Breast epithelium (tissue), 4 donors: ENCODE data around the gene TMEM163. TPM values are rescaled to one million over a fixed set of nuclear protein-coding genes. Genes with fewer than 3 reads are reported as not detected.
A peak's percentile ranks its signal among the peaks of the same experiment; 100 is the strongest.

Experiments used
- DNase-seq, 2 donors: peaks; one replicate each; pipeline ENCODE4 v3.0.0-alpha.2; 2019; ENCODE audit warnings: low spot score in 2 of 2
- H3K27ac ChIP-seq, 2 donors: fragments of 200-600 bp; sonication (generic) in 1 of 2; one replicate each; pipeline ENCODE4 v1.5.1; 2016 to 2019; ENCODE audit warnings: mild to moderate bottlenecking in 1 of 2
- H3K27me3 ChIP-seq, 2 donors: fragments of 200-600 bp; sonication (generic) in 1 of 2; one replicate each; pipeline versions ENCODE4 v1.5.1 to v1.6.0; 2017 to 2019; ENCODE audit warnings: control low read depth in 1 of 2, mild to moderate bottlenecking in 1 of 2
- H3K36me3 ChIP-seq: fragments of 200-600 bp; one replicate; pipeline ENCODE4 v1.5.1; 2019
- H3K4me1 ChIP-seq, 2 donors: fragments of 200-600 bp; sonication (generic); one replicate each; pipeline ENCODE4 v1.5.1; 2016 to 2019; ENCODE audit warnings: control low read depth in 1 of 2
- H3K4me3 ChIP-seq, 3 donors: fragments of 200-600 bp; sonication (generic); 1 replicate in 2 of 3; 2 replicates in 1 of 3; pipeline ENCODE4 v1.5.1; 2016 to 2019; ENCODE audit warnings: mild to moderate bottlenecking in 3 of 3, moderate library complexity in 2 of 3
- H3K9me3 ChIP-seq, 2 donors: fragments of 200-600 bp; sonication (generic) in 1 of 2; one replicate each; pipeline ENCODE4 v1.5.1; 2016 to 2019; ENCODE audit warnings: control low read depth in 1 of 2
- POLR2A ChIP-seq: fragments of 450-650 bp; IDR thresholded peaks from one replicate; pipeline ENCODE4 v1.6.1; 2016; ENCODE audit warnings: antibody characterized with exemption, mild to moderate bottlenecking, moderate library complexity
- POLR2AphosphoS5 ChIP-seq, 3 donors: sonication (generic); formaldehyde crosslinking; IDR thresholded peaks; one replicate each; pipeline ENCODE4 v1.6.1; 2017; ENCODE audit warnings: antibody characterized with exemption in 3 of 3
- intact Hi-C: fragments of 100-400 bp; cut with DNase I; formaldehyde crosslinking; loops from one replicate; pipeline ENCODE4 v1.15.1; 2023; ENCODE audit warnings: low total_unique reads
- total RNA-seq, 3 donors: library from RNA; depleted of rRNA; stranded (reverse); fragments of >200 nt; gene quantifications; one replicate each; pipeline ENCODE4 v1.1.0, GENCODE V29; 2016
- TF ChIP-seq, protein P1 (sequence below), 3 donors: fragments of 450-650 bp; IDR thresholded peaks; one replicate each; pipeline ENCODE4 v1.5.1; 2016 to 2017; ENCODE audit warnings: antibody characterized with exemption in 3 of 3, mild to moderate bottlenecking in 3 of 3, moderate library complexity in 3 of 3

Gene TMEM163
- total RNA-seq, 3 donors from 2014 or later: 0.32 to 1.5 (median 0.66) TPM

DNA sequence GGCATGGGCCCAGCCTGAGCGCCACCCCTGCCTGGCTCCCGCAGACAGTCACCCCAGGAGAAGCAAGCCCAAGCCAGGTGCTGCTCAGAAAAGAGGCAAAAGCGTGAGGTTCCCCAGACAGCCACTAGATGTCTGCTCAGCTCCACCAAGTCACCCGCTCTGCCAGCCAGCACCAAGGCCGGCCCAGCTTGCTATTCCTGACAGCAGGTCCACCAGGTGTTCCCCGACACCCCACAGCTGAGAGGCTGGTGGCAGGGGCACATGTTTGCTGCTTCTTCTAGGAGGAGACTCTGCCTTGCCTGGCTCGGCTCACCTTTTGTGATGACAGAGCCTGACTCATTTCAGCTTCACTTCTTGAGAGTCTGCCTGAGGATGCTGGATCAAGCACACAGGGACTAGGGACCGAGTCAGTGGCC lies 258.2 kb downstream of the TMEM163 start:
- H3K4me3 ChIP-seq: no peak overlapping the region
- intact Hi-C loops: no loop called here
- TF ChIP-seq, protein P1, sequence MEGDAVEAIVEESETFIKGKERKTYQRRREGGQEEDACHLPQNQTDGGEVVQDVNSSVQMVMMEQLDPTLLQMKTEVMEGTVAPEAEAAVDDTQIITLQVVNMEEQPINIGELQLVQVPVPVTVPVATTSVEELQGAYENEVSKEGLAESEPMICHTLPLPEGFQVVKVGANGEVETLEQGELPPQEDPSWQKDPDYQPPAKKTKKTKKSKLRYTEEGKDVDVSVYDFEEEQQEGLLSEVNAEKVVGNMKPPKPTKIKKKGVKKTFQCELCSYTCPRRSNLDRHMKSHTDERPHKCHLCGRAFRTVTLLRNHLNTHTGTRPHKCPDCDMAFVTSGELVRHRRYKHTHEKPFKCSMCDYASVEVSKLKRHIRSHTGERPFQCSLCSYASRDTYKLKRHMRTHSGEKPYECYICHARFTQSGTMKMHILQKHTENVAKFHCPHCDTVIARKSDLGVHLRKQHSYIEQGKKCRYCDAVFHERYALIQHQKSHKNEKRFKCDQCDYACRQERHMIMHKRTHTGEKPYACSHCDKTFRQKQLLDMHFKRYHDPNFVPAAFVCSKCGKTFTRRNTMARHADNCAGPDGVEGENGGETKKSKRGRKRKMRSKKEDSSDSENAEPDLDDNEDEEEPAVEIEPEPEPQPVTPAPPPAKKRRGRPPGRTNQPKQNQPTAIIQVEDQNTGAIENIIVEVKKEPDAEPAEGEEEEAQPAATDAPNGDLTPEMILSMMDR (IDR thresholded peaks at IDR 0.05): peak; percentile 13 to 62 (median 47)
- TF ChIP-seq POLR2A: no peak

DNA sequence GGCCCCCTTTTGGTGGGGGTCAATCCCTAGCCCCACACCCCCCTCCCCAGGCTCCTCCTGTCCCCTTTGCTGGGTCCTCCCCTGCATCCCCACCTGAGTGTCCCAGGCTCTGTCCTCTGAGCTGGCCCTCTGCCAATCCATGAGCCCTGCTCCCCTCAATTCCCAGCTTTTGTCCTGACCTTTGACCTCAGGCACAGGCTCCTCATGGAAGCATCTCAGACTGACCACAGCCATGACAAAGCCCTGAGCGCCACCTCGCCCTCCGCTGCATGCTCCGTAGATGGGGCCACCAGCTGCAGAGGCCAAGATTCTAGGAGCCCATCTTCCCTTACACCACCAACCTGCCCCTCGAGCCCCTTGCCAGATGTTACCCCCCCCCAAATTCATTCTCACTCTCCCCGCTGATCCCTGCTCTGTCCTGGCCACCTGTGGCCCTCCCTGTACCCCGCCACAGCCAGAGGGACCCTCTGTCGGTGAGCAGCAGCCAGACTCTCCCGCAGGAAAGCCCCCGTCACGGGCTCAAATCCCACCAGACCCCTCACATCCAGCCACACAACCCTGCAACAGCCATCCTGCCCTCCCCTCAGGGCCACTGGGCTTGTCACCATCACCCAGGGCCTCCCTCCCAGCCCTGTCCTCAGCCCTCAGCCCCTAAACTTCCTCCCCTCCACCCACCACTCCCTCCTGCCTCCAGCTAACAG lies 258.9 kb downstream of the TMEM163 start:
- intact Hi-C loops: no loop called here
- H3K4me1 ChIP-seq: no peaks in the 10 kb centered on the region
- H3K36me3 ChIP-seq: no peaks in the 10 kb centered on the region
- H3K27me3 ChIP-seq: no peaks in the 10 kb centered on the region
- H3K9me3 ChIP-seq: no peaks in the 10 kb centered on the region
- no peak for DNase-seq
- H3K27ac ChIP-seq: no peak overlapping the region
- no peak overlapping the region for H3K4me3 ChIP-seq
- TF ChIP-seq, protein P1 (IDR thresholded peaks at IDR 0.05): no peak
- no peak for TF ChIP-seq POLR2AphosphoS5 (IDR thresholded peaks at IDR 0.05)
- TF ChIP-seq POLR2A: no peak

More for the DNA sequence above, 258.2 kb downstream of the TMEM163 start:
- no peaks in the 10 kb centered on the region for H3K36me3 ChIP-seq
- H3K27me3 ChIP-seq: no peaks in the 10 kb centered on the region
- H3K9me3 ChIP-seq: no peaks in the 10 kb centered on the region
- H3K4me1 ChIP-seq: no peaks in the 10 kb centered on the region
- no peak overlapping the region for H3K27ac ChIP-seq
- peak; percentile 59 to 62 for DNase-seq

DNA sequence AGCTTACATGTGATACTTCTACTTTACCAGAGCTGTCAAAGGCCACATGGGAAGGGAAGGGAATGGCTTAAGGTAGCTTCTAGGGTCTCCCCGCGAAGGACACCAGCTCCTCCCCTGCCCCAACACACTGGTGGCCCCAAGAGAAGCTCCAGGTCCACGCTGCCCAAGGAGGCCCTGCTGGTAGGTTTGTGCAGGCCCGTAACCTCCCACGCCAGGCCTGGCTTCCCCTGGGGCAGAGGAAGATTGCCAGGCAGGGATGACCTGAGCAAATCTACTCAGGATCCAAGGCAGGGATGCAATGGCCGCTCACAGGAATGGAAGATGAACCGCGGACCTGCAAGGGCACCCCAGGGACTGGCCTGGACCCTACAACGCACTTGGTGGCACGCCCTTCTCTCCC lies 259.9 kb downstream of the TMEM163 start:
- Histone ChIP-seq H3K4me3 (no peak overlapping the region), H3K27me3 (no peaks in the 10 kb centered on the region), H3K4me1 (no peaks in the 10 kb centered on the region), H3K9me3 (no peaks in the 10 kb centered on the region), H3K36me3 (no peaks in the 10 kb centered on the region), H3K27ac (no peak overlapping the region)
- no peak for TF ChIP-seq POLR2AphosphoS5 (IDR thresholded peaks at IDR 0.05)
- TF ChIP-seq, protein P1 (IDR thresholded peaks at IDR 0.05): no peak
- no peak for TF ChIP-seq POLR2A
- intact Hi-C loops: no loop called here
- no peak for DNase-seq

DNA sequence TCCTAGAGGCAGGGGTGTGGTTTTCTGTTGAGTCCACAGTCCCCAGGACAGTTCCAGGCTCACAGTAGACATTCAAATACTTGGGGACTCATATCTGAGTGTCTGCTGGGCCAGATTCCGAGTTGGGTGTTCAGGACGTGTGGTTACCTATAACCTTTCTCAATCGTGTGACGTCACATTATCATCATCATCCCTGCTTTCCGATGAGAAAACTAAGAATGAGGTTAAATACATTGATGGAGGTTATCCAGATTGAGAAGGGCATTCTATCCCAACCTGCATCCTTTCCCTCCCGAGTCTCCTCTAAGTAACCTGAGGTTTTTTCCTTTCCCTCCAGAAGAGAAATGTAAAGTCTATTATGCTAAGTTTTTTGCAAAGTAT lies 260.3 kb downstream of the TMEM163 start:
- Histone ChIP-seq H3K27ac (no peak overlapping the region), H3K9me3 (no peaks in the 10 kb centered on the region), H3K36me3 (no peaks in the 10 kb centered on the region), H3K27me3 (no peaks in the 10 kb centered on the region), H3K4me3 (no peak overlapping the region), H3K4me1 (no peaks in the 10 kb centered on the region)
- intact Hi-C loops: no loop called here
- TF ChIP-seq, protein P1 (IDR thresholded peaks at IDR 0.05): no peak
- TF ChIP-seq POLR2A (no peak), POLR2AphosphoS5 (IDR thresholded peaks at IDR 0.05) (no peak)
- no peak for DNase-seq

DNA sequence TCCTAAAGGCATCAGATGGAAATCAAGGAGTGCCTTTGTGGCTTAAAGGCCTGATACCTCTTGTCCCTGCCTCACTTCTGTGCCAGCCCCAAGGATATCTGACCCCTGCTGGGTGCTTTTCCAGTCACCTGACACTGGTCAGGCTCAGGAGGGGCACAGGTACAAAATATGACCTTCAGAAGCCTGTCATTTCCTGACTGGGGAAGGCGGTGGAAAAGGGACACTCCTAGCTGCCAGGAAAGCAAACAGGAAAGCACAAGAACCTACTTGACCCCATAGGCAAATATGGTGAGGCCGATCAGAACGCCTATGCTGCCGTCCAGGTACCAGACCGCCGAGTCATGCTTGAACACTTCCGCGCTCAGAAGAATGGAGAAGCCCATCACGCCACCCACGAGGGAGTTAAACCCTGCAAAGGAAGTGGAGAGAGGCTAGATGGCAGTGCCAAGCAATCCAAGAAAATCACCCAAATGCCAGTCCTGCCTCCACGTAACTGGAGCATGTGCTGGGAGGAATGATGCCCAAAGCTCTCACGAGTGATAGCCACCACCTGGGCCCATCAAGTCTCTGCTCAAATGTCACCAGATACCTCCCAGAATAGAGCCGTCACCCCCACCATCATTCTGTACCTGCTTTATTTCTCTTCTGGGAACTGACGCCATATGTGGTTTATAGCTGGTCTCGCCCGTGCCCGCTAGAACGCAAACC lies 260.9 kb downstream of the TMEM163 start:
- TF ChIP-seq POLR2AphosphoS5 (IDR thresholded peaks at IDR 0.05) (no peak), POLR2A (no peak)
- TF ChIP-seq, protein P1 (IDR thresholded peaks at IDR 0.05): no peak
- intact Hi-C loops: no loop called here
- Histone ChIP-seq H3K27ac (no peak overlapping the region), H3K27me3 (no peaks in the 10 kb centered on the region), H3K4me1 (no peaks in the 10 kb centered on the region), H3K36me3 (no peaks in the 10 kb centered on the region), H3K4me3 (no peak overlapping the region), H3K9me3 (no peaks in the 10 kb centered on the region)
- no peak for DNase-seq
